ENCODE data around the gene PIF1.

GRCh38 chr15:64824929-64825430 is 467 bp downstream of the PIF1 start:
- TF ChIP-seq ARNT (IDR thresholded peaks at IDR 0.05), result no peak
- TF ChIP-seq FOXA1 (IDR thresholded peaks at IDR 0.05), result no peak
- TF ChIP-seq TARDBP (IDR thresholded peaks at IDR 0.05), result no peak
- TF ChIP-seq LEF1 (IDR thresholded peaks at IDR 0.05; ENCODE audit: borderline replicate concordance), result no peak
- no peak for TF ChIP-seq BHLHE40 (IDR thresholded peaks at IDR 0.05; ENCODE audit: borderline replicate concordance)
- TF ChIP-seq SUZ12 (IDR thresholded peaks at IDR 0.05), result no peak
